Stimulated activated naive CD4-positive, alpha-beta T cell (primary cell): Measurements from ENCODE around the gene SUGP2.
"Not testable (repeated sequence)": the region's sequence is repeated elsewhere in the genome, so short reads cannot be mapped to it uniquely, and the experiment has no call there.

Experiments
- DNase-seq, 6 experiments: peaks; one replicate each; lab custom pipeline; 2025; lab: John Stamatoyannopoulos, UW

SUGP2 gene

DNA sequence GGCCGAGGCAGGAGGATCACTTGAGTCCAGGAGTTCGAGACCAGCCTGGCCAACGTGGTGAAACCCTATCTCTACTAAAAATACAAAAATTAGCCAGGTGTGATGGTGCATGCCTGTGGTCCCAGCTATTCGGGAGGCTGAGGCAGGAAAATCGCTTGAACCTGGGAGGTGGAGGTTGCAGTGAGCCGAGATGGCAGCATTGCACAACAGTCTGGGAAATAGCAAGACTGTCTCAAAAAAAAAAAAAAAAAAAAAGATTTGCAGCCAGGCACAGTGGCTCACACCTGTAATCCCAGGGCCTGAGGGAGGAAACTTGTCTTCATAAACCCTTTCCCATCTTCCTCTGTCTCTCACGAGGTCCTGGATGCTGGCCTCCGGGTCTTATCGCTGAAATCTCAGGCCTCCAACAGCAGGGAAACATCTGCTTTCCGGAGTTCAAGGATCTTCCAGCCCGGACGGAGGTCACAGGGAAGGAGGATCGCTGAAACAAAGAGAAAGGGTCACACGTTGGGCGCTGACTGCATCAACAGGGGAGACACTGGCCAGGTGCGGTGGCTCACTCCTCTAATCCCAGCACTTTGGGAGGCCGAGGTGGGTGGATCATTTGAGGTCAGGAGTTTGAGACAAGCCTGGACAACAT, 80.8 kb downstream of the SUGP2 start:
- DNase-seq = not testable (repeated sequence)

DNA sequence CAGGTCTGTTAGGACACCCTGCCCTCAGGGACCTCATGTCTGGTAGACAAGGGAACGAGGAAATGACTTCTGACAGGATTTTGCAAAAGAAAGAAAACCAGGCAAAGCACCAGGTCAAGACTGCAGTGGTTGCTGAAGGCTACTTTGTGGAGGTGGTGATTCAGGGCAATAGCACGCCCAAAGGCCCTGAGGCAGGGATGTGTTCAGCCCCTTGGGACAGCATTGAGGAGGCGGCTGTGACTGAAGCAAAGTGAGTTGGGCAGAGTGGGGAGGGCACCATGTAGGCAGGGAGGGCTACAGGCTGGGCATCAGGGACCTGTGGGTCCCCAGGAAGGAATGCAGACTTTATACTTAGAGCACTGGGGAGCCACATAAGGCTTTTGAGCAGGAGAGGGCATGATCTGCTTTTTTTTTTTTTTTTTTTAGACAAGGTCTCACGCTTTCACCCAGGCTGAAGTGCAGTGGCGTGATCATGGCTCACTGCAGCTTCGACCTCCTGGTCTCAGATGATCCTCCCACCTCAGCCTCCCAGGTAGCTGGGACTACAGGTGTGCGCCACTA, 81.5 kb downstream of the SUGP2 start:
- no peak for DNase-seq

DNA sequence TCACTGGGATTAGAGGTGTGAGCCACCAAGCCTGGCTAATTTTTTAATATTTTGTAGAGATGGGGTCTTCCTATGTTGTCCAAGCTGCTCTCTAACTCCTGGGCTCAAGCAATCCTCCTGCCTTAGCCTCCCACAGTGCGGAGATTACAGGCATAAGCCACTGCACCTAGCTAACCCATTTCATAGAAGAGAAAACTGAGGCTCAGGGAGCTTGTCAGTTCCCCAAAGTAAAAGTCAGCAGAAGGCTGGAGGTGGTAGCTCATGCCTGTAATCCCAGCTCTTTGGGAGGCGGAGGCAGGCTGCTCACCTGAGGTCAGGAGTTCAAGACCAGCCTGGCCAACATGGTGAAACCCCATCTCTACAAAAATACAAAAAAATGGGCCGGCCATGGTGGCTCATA, 83.5 kb downstream of the SUGP2 start:
- no peak for DNase-seq

DNA sequence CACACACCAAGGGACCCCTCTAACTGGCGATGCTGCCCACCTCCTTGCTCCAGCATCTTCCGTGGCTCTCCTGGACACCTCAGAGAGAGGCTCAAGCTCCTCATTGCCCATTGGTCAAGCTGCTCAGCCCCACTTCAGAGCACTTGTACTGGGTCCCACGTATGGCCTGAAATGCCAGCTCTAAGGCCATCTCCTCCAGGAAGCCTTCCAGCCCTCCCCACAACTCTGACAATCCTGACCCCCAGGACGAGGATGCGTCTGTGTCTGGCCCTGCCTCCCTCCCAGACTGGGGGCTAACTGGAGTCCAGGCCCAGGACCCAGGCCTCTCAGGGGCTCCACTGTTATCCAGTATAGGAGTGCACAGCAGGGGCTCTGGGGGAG, 84.4 kb downstream of the SUGP2 start:
- DNase-seq = no peak

DNA sequence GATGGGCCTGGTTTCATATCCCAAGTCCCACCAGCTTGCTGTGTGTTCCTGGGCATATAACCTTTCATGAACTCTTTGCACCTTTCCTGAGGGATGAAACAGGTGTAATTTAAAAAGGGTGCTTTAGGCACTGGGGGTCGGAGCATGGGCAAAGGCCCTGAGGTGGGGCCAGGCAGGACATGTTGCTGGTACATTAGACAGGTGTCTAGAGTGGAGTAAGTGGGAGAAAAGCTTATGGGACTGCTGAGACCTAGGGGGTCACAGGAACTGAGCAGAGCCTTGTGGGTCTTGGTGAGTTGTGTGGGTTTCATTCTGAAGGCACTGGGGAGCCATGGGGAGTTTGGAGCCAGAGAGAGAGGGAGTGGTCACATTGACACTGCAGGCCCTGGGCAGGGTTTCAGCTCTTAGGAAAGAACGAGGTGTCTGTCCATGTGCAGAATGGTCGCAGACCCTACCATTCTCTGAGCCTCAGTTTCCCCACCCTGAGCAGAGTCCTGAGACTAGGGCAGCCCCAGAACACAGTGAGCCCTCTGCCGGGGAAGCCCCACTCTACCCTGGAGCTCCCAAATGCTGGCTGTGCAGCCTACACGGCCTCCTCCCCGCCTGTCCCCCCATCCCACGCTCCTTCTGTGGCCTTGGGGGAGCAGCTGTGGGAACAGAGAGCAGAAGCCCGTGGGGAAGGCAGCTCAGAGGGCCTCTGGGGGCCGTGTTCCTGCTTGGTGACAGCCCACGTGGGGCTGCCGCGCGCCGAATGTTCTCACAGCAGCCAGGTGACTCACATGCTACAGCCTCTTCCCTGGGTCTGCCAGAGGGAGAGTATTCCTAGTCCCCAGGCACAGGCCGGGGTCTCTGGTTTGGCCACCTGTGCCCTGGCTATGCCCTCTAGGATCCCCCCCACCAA, 85.0 kb downstream of the SUGP2 start:
- DNase-seq = no peak

DNA sequence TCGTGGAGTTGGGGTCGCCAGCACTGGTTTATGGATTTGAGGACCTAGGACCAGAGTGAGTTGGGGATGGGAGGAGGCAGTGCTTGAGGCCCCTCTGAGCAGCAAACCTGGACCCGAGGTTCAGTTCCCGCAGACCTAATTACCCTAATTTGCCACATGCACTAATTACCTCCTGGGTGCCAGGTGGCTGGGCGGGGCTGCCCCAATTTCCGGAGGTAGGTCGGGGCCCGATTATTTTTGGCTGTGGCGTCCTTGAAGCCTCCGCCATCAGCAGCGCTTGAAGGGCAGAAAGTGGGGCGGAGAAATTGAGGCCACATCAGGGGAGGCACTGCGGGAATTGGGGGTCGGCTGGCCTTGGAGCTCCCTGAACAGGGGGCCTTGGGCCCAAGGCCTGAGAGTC, 86.4 kb downstream of the SUGP2 start:
- no peak for DNase-seq

DNA sequence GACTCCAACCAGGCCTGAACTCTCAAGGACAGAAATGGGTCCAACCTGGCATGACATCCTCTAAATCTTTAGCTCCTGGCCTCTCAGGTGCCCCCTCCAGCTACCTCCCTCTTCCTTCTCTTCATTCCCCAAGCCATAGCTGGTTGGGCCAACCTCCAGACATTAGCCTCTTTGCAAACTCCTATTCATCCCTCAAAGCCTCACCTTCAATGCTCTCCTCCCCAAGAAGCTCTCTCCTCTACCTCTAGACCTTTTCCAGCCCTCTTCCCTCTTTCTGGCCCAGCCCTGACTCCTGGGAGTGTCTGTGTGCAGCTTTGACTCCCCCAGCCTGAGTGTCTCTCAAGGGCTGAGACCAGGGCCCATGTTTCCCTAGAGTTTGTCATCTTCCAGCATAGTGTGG, 87.0 kb downstream of the SUGP2 start:
- DNase-seq = no peak

DNA sequence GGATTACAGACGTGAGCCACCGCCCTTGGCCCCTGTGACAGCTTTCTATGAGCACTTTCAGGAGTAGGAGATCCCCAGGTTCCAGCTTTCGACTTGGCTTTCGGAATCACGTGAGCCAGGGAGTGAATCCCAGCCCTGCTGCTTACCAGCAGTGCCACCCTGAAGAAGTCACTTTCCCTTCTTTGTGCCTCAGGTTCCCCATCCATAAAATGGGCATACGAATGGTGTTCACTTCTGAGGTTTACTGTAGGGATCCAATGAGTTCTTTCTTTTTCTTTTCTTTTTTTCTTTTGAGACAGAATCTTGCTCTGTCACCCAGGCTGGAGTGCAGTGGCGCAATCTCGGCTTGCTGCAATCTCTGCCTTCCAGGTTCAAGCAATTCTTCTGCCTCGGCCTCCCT, 88.0 kb downstream of the SUGP2 start:
- no peak for DNase-seq

DNA sequence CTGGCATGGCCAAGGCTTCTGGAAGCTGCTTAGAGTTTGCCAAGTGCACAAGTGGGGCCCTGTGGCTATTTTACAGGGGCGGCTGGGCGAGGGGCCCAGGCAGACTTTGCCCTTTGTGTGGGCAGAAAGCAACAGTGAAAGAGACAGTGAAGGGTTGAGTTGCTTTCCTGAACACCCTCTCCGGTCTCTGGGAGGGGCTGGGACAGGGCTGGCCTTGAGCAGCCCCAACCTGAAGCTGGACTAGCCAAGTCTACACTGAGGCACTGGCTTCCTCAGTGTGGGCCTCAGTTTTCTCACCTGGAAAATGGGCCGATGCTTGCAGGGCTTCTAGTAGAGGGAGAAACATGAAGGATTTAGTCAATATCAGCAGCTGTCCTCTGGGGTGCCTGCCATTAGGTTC, 89.9 kb downstream of the SUGP2 start:
- no peak for DNase-seq

DNA sequence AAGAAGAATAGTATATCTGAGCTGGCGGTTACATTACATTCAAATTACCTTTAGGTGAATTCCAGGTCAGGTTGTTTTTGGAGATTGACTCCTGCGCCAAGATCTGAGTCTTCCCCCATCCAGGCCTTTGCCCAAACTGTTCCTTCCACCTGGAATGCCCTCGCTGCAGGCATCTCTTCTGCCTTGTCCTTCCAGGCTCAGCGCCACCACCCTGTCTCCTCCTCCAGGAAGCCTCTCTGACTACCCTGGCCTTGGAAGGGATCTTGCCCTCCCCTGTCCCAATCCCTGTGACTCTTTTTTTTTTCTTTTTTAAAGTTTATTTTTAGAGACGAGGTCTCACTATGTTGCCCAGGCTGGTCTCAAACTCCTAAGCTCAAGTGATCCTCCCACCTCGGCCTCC, 90.6 kb downstream of the SUGP2 start:
- DNase-seq = no peak

DNA sequence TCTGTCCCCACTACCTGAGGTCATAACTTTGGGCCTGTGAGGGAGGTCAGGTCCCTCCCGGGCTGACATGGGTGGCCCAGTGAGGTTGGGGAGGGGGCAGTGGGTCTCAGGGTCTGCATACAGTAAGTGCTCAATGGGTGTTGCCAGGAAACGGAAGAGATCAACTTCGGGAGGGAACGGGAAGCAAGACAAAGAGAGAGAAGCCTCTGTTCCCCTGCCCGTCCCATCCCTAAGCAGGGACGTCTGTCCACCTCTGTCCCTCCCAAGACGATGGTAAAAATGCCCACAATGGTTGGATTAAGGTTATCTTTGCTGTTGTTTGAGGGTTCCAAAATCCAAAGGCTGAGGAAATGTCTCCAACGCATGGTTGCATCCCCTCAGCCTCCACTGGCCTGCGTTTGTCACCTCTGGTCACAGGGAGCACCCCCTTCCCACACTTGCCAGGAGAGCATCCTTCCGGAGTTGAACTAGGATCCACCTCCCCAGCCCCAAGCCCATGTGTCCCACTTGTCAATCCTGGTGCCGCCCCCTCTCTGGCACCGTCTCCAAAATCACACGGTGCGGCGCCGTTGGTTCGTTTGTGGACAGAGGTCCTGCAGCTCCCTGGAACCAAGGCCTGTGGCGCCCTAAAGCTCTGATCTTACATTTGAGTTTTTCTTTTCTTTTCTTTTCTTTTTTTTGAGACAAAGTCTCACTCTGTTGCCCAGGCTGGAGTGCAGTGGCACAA, 91.5 kb downstream of the SUGP2 start:
- no peak for DNase-seq
